Mesothelial cell of epicardium (in vitro differentiated cells): ENCODE data around the gene MTHFSD. TPM values are rescaled to one million over a fixed set of nuclear protein-coding genes. Genes with fewer than 3 reads are reported as not detected.
A peak's percentile ranks its signal among the peaks of the same experiment; 100 is the strongest.

Source experiments
- DNase-seq, 2 experiments: peaks; one replicate each; pipeline ENCODE4 v3.0.0; 2021; ENCODE audit warnings: low spot score in 2 of 2; ENCODE audit not compliant: unreplicated experiment in 2 of 2
- H3K27ac Mint-ChIP-seq: 2 replicates; pipeline ENCODE4 v1.8.0; 2021; ENCODE audit warnings: mixed read lengths
- H3K27me3 Mint-ChIP-seq: 2 replicates; pipeline ENCODE4 v1.8.0; 2021; ENCODE audit warnings: low read depth, mixed read lengths
- H3K36me3 Mint-ChIP-seq: 2 replicates; pipeline ENCODE4 v1.8.0; 2021; ENCODE audit warnings: mixed read lengths
- H3K4me1 Mint-ChIP-seq: 2 replicates; pipeline ENCODE4 v1.8.0; 2021; ENCODE audit warnings: mixed read lengths
- H3K4me3 Mint-ChIP-seq: 2 replicates; pipeline ENCODE4 v1.8.0; 2021; ENCODE audit warnings: mild to moderate bottlenecking, moderate library complexity, mixed read lengths
- H3K9me3 Mint-ChIP-seq: 2 replicates; pipeline ENCODE4 v1.8.0; 2021; ENCODE audit warnings: mixed read lengths
- CTCF ChIP-seq: fragments of 200-600 bp; sonication (generic); IDR thresholded peaks from one replicate; pipeline ENCODE4 v1.5.0; 2021; ENCODE audit warnings: antibody characterized with exemption; ENCODE audit not compliant: unreplicated experiment
- total RNA-seq: library from RNA; stranded (reverse); gene quantifications from 3 replicates; pipeline ENCODE4 v1.2.1, GENCODE V29; 2021

Gene MTHFSD
- total RNA-seq, 1 donor from 2014 or later: 27.4 TPM

GRCh38 chr16:86584726-86585721, 30.0 kb upstream of the MTHFSD start:
- Mint-ChIP-seq H3K4me3 (no peak overlapping the region), H3K27me3 (peaks cover 37% of the 10 kb centered on the region), H3K27ac (no peak overlapping the region), H3K4me1 (peaks cover 12% of the 10 kb centered on the region), H3K9me3 (no peaks in the 10 kb centered on the region), H3K36me3 (no peaks in the 10 kb centered on the region)
- DNase-seq: no peak
- TF ChIP-seq CTCF: no peak

- Mint-ChIP-seq H3K36me3 (no peaks in the 10 kb centered on the region), H3K4me3 (no peak overlapping the region), H3K4me1 (peaks cover 16% of the 10 kb centered on the region), H3K9me3 (no peaks in the 10 kb centered on the region), H3K27me3 (peaks cover 44% of the 10 kb centered on the region), H3K27ac (no peak overlapping the region)
- DNase-seq: no peak
- no peak for TF ChIP-seq CTCF
Measured at GRCh38 chr16:86584071-86584685, 29.1 kb upstream of the MTHFSD start.

GRCh38 chr16:86581458-86581857, 26.4 kb upstream of the MTHFSD start:
- Mint-ChIP-seq H3K27ac (no peak overlapping the region), H3K27me3 (peaks cover 66% of the 10 kb centered on the region), H3K4me1 (peaks cover 36% of the 10 kb centered on the region), H3K36me3 (no peaks in the 10 kb centered on the region), H3K4me3 (no peak overlapping the region), H3K9me3 (no peaks in the 10 kb centered on the region)
- DNase-seq: no peak
- no peak for TF ChIP-seq CTCF

- H3K4me1 Mint-ChIP-seq: peaks cover 40% of the 10 kb centered on the region
- TF ChIP-seq CTCF: no peak
- no peak for DNase-seq
- no peak overlapping the region for H3K27ac Mint-ChIP-seq
- peaks cover 71% of the 10 kb centered on the region for H3K27me3 Mint-ChIP-seq
- H3K36me3 Mint-ChIP-seq: no peaks in the 10 kb centered on the region
- no peak overlapping the region for H3K4me3 Mint-ChIP-seq
- no peaks in the 10 kb centered on the region for H3K9me3 Mint-ChIP-seq
Measured at GRCh38 chr16:86580791-86581170, 25.7 kb upstream of the MTHFSD start.

GRCh38 chr16:86580063-86580790, 25.2 kb upstream of the MTHFSD start:
- no peaks in the 10 kb centered on the region for H3K9me3 Mint-ChIP-seq
- H3K4me1 Mint-ChIP-seq: peaks cover 44% of the 10 kb centered on the region
- no peak for TF ChIP-seq CTCF
- H3K36me3 Mint-ChIP-seq: no peaks in the 10 kb centered on the region
- no peak for DNase-seq
- H3K4me3 Mint-ChIP-seq: peak overlapping the region; percentile 73
- peaks cover 72% of the 10 kb centered on the region for H3K27me3 Mint-ChIP-seq
- no peak overlapping the region for H3K27ac Mint-ChIP-seq
